Rectal smooth muscle tissue (tissue), 1 donor: ENCODE results near the gene SPHK1.

Experiments used
- H3K27ac ChIP-seq: one replicate; pipeline ENCODE4 v1.7.0; 2013; ENCODE audit warnings: low read depth, low read length, inconsistent platforms
- H3K27me3 ChIP-seq: one replicate; pipeline ENCODE4 v1.7.0; 2013; ENCODE audit warnings: low read length; ENCODE audit not compliant: control insufficient read depth, insufficient read depth
- H3K36me3 ChIP-seq: one replicate; pipeline ENCODE4 v1.7.0; 2013; ENCODE audit warnings: low read length; ENCODE audit not compliant: control insufficient read depth, insufficient read depth
- H3K4me1 ChIP-seq: one replicate; pipeline ENCODE4 v1.7.0; 2013; ENCODE audit warnings: low read length; ENCODE audit not compliant: control insufficient read depth, insufficient read depth
- H3K4me3 ChIP-seq: one replicate; pipeline ENCODE4 v1.7.0; 2013; ENCODE audit warnings: low read length
- H3K9ac ChIP-seq: one replicate; pipeline ENCODE4 v1.7.0; 2013; ENCODE audit warnings: low read length

Gene SPHK1

DNA sequence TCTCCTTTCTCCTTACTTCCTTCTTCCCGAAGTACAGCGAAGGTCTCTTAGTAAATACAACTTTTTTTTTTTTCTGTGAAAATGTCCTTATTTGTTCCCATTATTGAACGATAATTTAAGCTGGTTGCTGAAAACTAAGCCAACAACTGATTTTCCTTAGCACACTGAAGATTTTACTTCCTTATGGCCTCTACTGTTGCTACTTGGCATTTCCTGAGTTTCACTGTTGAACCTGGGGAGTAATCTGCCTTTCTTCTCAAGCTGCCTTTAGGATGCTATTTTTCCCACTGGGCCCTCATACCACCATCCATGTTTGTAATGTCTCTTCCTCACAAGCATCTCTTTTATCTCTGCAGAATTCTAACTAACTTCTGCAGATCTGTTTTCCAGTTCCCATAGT lies 42.4 kb downstream of the SPHK1 start:
- Histone ChIP-seq H3K4me3 (no peak overlapping the region), H3K36me3 (no peaks in the 10 kb centered on the region), H3K4me1 (peaks cover 10% of the 10 kb centered on the region), H3K27ac (no peak overlapping the region), H3K9ac (no peak overlapping the region), H3K27me3 (no peaks in the 10 kb centered on the region)

DNA sequence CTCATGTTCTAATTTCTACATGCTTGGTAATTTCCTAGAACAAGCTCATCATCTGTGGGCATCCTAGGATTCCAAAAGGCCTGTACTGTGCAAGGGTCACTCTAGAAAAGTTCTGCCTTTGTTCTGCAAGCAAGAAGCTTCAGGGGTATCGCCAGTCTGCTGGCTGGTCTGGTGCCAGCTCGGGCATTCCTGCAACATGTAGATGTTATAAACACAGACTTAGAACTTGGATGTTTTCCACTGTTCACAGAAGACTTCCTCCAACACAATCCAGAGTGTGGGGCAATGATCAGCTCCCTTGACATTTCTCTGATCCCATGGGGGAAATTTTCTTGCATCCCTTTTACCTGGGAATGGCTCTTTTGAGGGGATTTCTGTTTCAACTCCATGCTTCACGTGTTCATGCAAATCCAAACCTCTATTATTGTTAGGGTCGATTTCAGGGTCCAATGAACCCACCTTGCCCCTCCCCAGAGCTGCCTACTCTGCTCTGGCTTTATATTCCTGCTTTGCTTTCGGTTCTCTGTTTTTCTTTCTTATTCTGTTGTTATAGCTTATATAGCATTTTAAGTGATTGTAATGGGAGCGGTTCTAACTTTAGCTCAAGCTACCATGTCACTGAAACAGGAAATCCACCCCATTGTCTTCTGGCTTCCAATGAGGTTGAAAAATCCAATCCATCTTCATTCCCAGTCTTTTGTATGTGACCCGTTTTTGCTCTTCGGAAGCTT lies 43.3 kb downstream of the SPHK1 start:
- Histone ChIP-seq H3K4me3 (no peak overlapping the region), H3K36me3 (no peaks in the 10 kb centered on the region), H3K27ac (no peak overlapping the region), H3K27me3 (no peaks in the 10 kb centered on the region), H3K9ac (no peak overlapping the region), H3K4me1 (peaks cover 10% of the 10 kb centered on the region)

DNA sequence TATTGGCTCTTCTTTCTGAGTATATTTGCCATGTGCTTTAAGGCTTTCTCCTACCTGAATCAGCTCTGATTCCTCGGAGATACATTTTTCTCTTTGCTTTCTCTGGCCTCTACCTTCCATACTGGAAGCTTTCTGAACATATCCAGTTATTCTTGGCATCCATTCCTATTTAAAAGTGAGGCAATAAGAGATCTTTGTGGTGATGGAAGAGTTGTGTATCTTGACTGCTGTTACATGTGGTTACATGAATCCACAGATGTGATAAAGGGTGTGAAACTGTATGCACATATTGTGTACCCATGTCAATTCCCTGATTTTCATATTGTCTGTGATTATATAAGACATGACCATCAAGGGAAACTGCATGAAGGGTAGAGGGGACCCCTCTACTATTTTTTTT lies 44.1 kb downstream of the SPHK1 start:
- peaks cover 10% of the 10 kb centered on the region for H3K4me1 ChIP-seq
- H3K4me3 ChIP-seq: no peak overlapping the region
- no peaks in the 10 kb centered on the region for H3K27me3 ChIP-seq
- no peaks in the 10 kb centered on the region for H3K36me3 ChIP-seq
- no peak overlapping the region for H3K9ac ChIP-seq
- H3K27ac ChIP-seq: no peak overlapping the region

DNA sequence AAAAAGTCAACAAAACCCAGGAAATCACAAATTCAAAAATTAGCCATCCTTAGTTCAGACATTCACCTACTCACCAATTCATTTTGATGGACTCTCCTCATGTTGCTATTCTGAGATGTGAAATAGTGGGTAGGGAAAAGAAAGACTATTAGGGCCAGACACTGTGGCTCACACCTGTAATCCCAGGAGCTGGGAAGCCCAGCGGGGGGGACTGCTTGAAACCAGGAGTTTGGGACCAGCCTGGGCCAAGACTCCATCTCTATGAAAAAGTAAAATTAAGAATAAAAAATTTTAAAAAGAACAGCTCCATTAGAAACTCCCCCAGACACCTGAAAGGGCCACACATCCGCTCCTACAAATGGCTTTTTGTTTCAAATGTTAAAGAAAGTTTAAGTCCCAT lies 47.1 kb downstream of the SPHK1 start:
- no peak overlapping the region for H3K27ac ChIP-seq
- no peaks in the 10 kb centered on the region for H3K36me3 ChIP-seq
- H3K27me3 ChIP-seq: no peaks in the 10 kb centered on the region
- peaks cover 10% of the 10 kb centered on the region for H3K4me1 ChIP-seq
- H3K9ac ChIP-seq: no peak overlapping the region
- no peak overlapping the region for H3K4me3 ChIP-seq

DNA sequence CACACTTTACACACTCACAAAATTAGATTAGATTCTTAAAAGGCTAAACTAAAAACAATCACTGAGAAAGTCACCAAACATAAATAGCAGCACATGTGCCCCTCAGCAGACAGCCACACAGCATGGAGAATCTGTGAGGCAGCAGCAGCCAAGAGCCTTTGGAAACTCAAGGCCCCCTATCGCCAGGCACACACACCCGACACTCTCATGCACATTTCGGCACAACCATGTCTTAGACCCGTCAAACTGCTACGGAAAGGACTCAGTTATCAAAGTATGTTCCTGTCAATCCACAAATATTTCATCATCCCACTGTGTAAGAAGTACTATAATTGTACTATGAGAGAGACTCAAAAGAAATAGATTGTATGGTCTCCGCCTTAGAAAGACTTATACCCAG lies 47.6 kb downstream of the SPHK1 start:
- no peak overlapping the region for H3K27ac ChIP-seq
- H3K4me1 ChIP-seq: peaks cover 10% of the 10 kb centered on the region
- no peak overlapping the region for H3K9ac ChIP-seq
- H3K4me3 ChIP-seq: no peak overlapping the region
- no peaks in the 10 kb centered on the region for H3K27me3 ChIP-seq
- H3K36me3 ChIP-seq: no peaks in the 10 kb centered on the region

DNA sequence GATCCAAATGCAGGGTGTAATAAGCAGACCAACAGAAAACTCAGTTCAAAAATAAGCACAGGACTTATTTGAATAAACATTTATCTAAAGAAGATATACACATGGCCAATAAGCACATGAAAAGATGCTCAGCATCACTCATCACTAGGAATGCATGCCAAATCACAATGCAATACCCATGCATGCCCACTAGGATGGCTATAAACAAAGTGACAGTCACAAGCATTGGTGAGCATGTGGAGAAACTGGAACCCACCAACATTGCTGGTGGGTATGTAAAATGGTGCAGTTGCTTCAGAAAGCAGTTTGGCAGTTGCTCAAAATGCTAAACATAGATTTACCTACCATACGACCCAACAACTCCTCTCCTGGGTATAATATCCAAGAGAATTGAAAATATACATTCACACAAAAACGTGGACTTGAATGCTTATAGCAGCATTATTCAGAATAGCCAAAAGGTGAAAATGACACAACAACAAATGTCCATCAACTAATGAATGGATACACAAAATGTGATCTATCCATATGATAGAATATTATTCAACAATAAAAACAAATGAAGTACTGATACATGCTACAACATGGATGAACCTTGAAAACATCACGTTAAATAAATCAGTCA lies 48.4 kb downstream of the SPHK1 start:
- Histone ChIP-seq H3K9ac (no peak overlapping the region), H3K4me3 (no peak overlapping the region), H3K27ac (no peak overlapping the region), H3K36me3 (no peaks in the 10 kb centered on the region), H3K27me3 (no peaks in the 10 kb centered on the region), H3K4me1 (peaks cover 4% of the 10 kb centered on the region)

DNA sequence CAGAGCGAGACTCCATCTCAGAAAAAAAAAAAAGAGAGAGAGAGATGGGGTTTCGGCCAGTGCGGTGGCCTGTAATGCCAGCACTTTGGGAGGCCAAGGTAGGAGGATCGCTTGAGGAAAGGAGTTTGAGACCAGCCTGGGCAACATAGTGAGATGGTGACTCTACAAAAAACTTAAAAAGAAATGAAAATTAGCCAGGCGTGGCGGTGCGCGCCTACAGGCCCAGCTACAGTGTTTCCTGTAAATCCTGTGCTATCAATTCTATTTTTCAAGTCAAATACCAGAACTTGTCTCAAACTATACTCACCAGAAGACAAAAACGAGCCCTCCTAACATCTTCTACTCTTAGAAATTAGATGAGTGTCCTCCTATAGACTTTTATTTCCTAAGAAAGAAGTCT lies 49.3 kb downstream of the SPHK1 start:
- Histone ChIP-seq H3K36me3 (no peaks in the 10 kb centered on the region), H3K27ac (no peak overlapping the region), H3K4me1 (no peaks in the 10 kb centered on the region)

DNA sequence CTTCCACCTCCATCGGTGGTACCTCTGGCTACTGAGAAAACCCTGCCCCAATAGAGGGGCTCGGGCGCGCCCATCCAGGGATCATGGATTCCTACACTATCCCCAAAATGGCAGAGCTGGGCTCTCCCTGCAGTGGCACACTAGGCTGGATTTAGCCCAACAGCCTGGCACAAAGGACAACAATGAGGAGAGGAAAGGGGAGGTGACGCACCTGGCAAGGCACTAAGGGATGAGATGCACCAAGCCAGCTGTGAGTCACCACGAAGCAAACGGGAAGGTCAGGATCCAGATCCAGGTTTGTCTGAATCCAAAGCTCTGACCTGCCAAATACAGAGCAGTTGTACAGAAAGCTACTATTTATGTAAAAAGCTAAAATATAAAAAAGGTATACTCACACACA lies 50.5 kb downstream of the SPHK1 start:
- Histone ChIP-seq H3K4me3 (no peak overlapping the region), H3K36me3 (no peaks in the 10 kb centered on the region), H3K27me3 (no peaks in the 10 kb centered on the region), H3K27ac (no peak overlapping the region), H3K9ac (no peak overlapping the region), H3K4me1 (no peaks in the 10 kb centered on the region)

More for the DNA sequence above, 49.3 kb downstream of the SPHK1 start:
- no peak overlapping the region for H3K4me3 ChIP-seq
- H3K27me3 ChIP-seq: no peaks in the 10 kb centered on the region
- no peak overlapping the region for H3K9ac ChIP-seq

DNA sequence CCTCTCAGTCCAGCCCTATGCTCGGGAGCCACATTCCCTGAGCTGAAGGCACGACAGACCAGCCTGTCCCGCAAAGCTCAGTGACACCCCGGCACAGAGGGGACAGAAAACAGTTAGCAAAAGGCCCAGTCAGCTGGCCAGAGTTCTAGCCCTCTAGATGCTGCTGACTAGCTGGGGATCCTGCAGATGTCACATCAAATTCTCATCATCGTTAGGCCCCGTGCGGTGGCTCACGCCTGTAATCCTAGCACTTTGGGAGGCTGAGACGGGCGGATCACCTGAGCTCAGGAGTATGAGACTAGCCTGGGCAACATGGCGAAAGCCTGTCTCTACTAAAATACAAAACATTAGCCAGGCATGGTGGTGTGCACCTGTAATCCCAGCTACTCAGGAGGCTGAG lies 51.3 kb downstream of the SPHK1 start:
- Histone ChIP-seq H3K36me3 (no peaks in the 10 kb centered on the region), H3K4me1 (no peaks in the 10 kb centered on the region), H3K4me3 (no peak overlapping the region), H3K27ac (no peak overlapping the region), H3K27me3 (no peaks in the 10 kb centered on the region), H3K9ac (no peak overlapping the region)
